H1 (cell line): ENCODE results near the gene ACCS. TPM values are rescaled to one million over a fixed set of nuclear protein-coding genes. Genes with fewer than 3 reads are reported as not detected.

Source experiments
- CTCF ChIA-PET: fragments of 300-600 bp; sonication (Branson Sonifier 250); formaldehyde crosslinking; loops from one replicate; lab custom pipeline; 2021; ENCODE audit not compliant: partially characterized antibody; lab: Charles Lee
- POLR2A ChIA-PET: fragments of 300-600 bp; sonication (Branson Sonifier 250); formaldehyde crosslinking; loops from one replicate; lab custom pipeline; 2021; ENCODE audit warnings: inconsistent platforms; ENCODE audit not compliant: partially characterized antibody; lab: Charles Lee
- DNase-seq, 2 experiments: peaks; one replicate each; pipeline versions ENCODE4 v3.0.0 to v3.0.0-alpha.2; 2010 to 2022; ENCODE audit warnings: low spot score in 2 of 2, low read depth in 1 of 2, mixed read lengths in 1 of 2
- FAIRE-seq: peaks from 2 replicates; lab custom pipeline; 2011; peaks lifted over from hg19 to GRCh38; lab: Jason Lieb, UNC
- H2AFZ ChIP-seq: 2 replicates; pipeline ENCODE4 v1.8.1; 2012; ENCODE audit warnings: low read length, inconsistent platforms
- H2AK5ac ChIP-seq: 2 replicates; pipeline ENCODE4 v1.6.1; 2013; ENCODE audit warnings: low read depth, low read length
- H2BK120ac ChIP-seq: replicated peaks from 2 replicates; pipeline ENCODE3; 2013; ENCODE audit warnings: low read depth, low read length, inconsistent platforms
- H2BK12ac ChIP-seq: 2 replicates; pipeline ENCODE4 v1.6.1; 2013; ENCODE audit warnings: low read depth, low read length
- H2BK15ac ChIP-seq: 2 replicates; pipeline ENCODE4 v1.6.1; 2013; ENCODE audit warnings: low read length
- H2BK20ac ChIP-seq: 2 replicates; pipeline ENCODE4 v1.6.1; 2013; ENCODE audit warnings: low read length
- H2BK5ac ChIP-seq: 2 replicates; pipeline ENCODE4 v1.6.1; 2013; ENCODE audit warnings: low read depth, low read length
- H3K14ac ChIP-seq: 2 replicates; pipeline ENCODE4 v1.6.1; 2013; ENCODE audit warnings: inconsistent platforms; ENCODE audit not compliant: insufficient read length
- H3K18ac ChIP-seq: 2 replicates; pipeline ENCODE4 v1.6.1; 2013; ENCODE audit warnings: low read length; ENCODE audit errors: extremely low read depth
- H3K23ac ChIP-seq: 2 replicates; pipeline ENCODE4 v1.6.1; 2013; ENCODE audit warnings: inconsistent platforms; ENCODE audit not compliant: insufficient read length
- H3K23me2 ChIP-seq: 2 replicates; pipeline ENCODE4 v1.6.1; 2013; ENCODE audit warnings: low read depth, low read length
- H3K27ac ChIP-seq: 2 replicates; pipeline ENCODE4 v1.6.1; 2011; ENCODE audit warnings: low read depth, low read length, inconsistent platforms
- H3K27me3 ChIP-seq, 4 experiments: replicated peaks in 1 of 4; 1 replicate in 1 of 4; 2 replicates in 3 of 4; pipeline versions ENCODE4 v1.6.1 to v1.8.1; 2011 to 2013; ENCODE audit warnings: low read length in 3 of 4, mild to moderate bottlenecking in 3 of 4, inconsistent platforms in 2 of 4, mixed read lengths in 2 of 4, moderate library complexity in 1 of 4; ENCODE audit not compliant: control insufficient read depth in 3 of 4, insufficient read depth in 3 of 4; ENCODE audit errors: extremely low read depth in 1 of 4
- H3K36me3 ChIP-seq, 4 experiments: 2 replicates each; pipeline versions ENCODE4 v1.6.1 to v1.8.1; 2011 to 2013; ENCODE audit warnings: mild to moderate bottlenecking in 4 of 4, low read length in 3 of 4, moderate library complexity in 2 of 4, control low read depth in 1 of 4, inconsistent platforms in 1 of 4; ENCODE audit not compliant: insufficient read depth in 4 of 4, control insufficient read depth in 2 of 4
- H3K4ac ChIP-seq: replicated peaks from 2 replicates; pipeline ENCODE3; 2013; ENCODE audit warnings: low read length, low read depth, mixed read lengths, inconsistent platforms; ENCODE audit not compliant: insufficient read length
- H3K4me1 ChIP-seq, 4 experiments: replicated peaks in 1 of 4; 1 replicate in 1 of 4; 2 replicates in 3 of 4; pipeline versions ENCODE4 v1.6.1 to v1.8.1; 2011 to 2013; ENCODE audit warnings: low read length in 3 of 4, inconsistent platforms in 2 of 4, mixed read lengths in 1 of 4; ENCODE audit not compliant: insufficient read depth in 4 of 4, control insufficient read depth in 3 of 4
- H3K4me2 ChIP-seq, 2 experiments: 2 replicates each; pipeline versions ENCODE4 v1.6.1 to v1.8.1; 2011 to 2013; ENCODE audit warnings: low read depth in 2 of 2, low read length in 2 of 2, control low read depth in 1 of 2, inconsistent platforms in 1 of 2, mild to moderate bottlenecking in 1 of 2; ENCODE audit not compliant: insufficient read depth in 1 of 2
- H3K4me3 ChIP-seq, 4 experiments: fragments of 200-600, 300-600 bp in 1 of 4; sonication (generic), shearing (Covaris generic), sonication (Bioruptor Twin) in 1 of 4; 2 replicates each; pipeline versions ENCODE4 v1.5.1 to v1.8.1; 2011 to 2016; ENCODE audit warnings: low read length in 4 of 4, low read depth in 3 of 4, control low read depth in 2 of 4, inconsistent platforms in 2 of 4, mild to moderate bottlenecking in 2 of 4, mixed read lengths in 1 of 4, moderate library complexity in 1 of 4; ENCODE audit not compliant: insufficient read depth in 2 of 4; ENCODE audit errors: extremely low read depth in 1 of 4
- H3K56ac ChIP-seq: replicated peaks from 2 replicates; pipeline ENCODE3; 2013; ENCODE audit warnings: low read depth, mild to moderate bottlenecking, mixed read lengths, low read length, inconsistent platforms; ENCODE audit not compliant: insufficient read length
- H3K79me1 ChIP-seq: 2 replicates; pipeline ENCODE4 v1.6.1; 2013; ENCODE audit warnings: low read depth, low read length, control low read depth
- H3K79me2 ChIP-seq, 2 experiments: 2 replicates each; pipeline versions ENCODE4 v1.6.1 to v1.8.1; 2012 to 2013; ENCODE audit warnings: low read length in 2 of 2, mild to moderate bottlenecking in 2 of 2, inconsistent platforms in 1 of 2; ENCODE audit not compliant: insufficient read depth in 2 of 2, control insufficient read depth in 1 of 2
- H3K9ac ChIP-seq, 4 experiments: replicated peaks in 1 of 4; 1 replicate in 1 of 4; 2 replicates in 3 of 4; pipeline versions ENCODE4 v1.6.1 to v1.8.1; 2011 to 2013; ENCODE audit warnings: low read depth in 3 of 4, low read length in 3 of 4, control low read depth in 2 of 4, mild to moderate bottlenecking in 2 of 4, moderate library complexity in 2 of 4, inconsistent platforms in 1 of 4; ENCODE audit errors: extremely low read depth in 1 of 4
- H3K9me3 ChIP-seq, 2 experiments: 2 replicates each; pipeline versions ENCODE4 v1.6.1 to v1.8.1; 2012 to 2013; ENCODE audit warnings: mild to moderate bottlenecking in 2 of 2, moderate library complexity in 2 of 2, control low read depth in 1 of 2, inconsistent platforms in 1 of 2, low read depth in 1 of 2, low read length in 1 of 2, mixed read lengths in 1 of 2; ENCODE audit not compliant: insufficient read depth in 2 of 2
- H4K20me1 ChIP-seq, 2 experiments: replicated peaks in 1 of 2; 2 replicates each; pipeline versions ENCODE3 to v1.8.1; 2011 to 2013; ENCODE audit warnings: inconsistent platforms in 2 of 2, low read length in 2 of 2, mild to moderate bottlenecking in 1 of 2; ENCODE audit not compliant: insufficient read depth in 2 of 2, control insufficient read depth in 1 of 2
- H4K5ac ChIP-seq: 2 replicates; pipeline ENCODE4 v1.6.1; 2013; ENCODE audit warnings: low read length, low read depth, mixed read lengths, inconsistent platforms; ENCODE audit not compliant: insufficient read length
- H4K8ac ChIP-seq: 2 replicates; pipeline ENCODE4 v1.8.0; 2013; ENCODE audit warnings: mild to moderate bottlenecking, moderate library complexity, low read length, inconsistent platforms; ENCODE audit not compliant: insufficient read depth; ENCODE audit errors: extremely low read depth
- H4K91ac ChIP-seq: replicated peaks from 2 replicates; pipeline ENCODE3; 2013; ENCODE audit warnings: low read length, mixed read lengths, inconsistent platforms; ENCODE audit not compliant: insufficient read length
- CTCF ChIP-seq, 3 experiments: IDR thresholded peaks; 1 replicate in 2 of 3; 2 replicates in 1 of 3; pipeline versions ENCODE4 v1.5.1 to v1.6.1; 2011; ENCODE audit warnings: low read length in 3 of 3, mild to moderate bottlenecking in 3 of 3, inconsistent platforms in 2 of 3, low read depth in 1 of 3, moderate library complexity in 1 of 3; ENCODE audit not compliant: insufficient read depth in 1 of 3; ENCODE audit errors: control extremely low read depth in 1 of 3
- RAD21 ChIP-seq, 2 experiments: IDR thresholded peaks in 1 of 2; conservative IDR thresholded peaks in 1 of 2; 2 replicates each; pipeline ENCODE4 v1.6.1; 2011; ENCODE audit warnings: low read depth in 2 of 2, low read length in 2 of 2, improper control_type of control experiment in 1 of 2, inconsistent platforms in 1 of 2, mild to moderate bottlenecking in 1 of 2, moderate library complexity in 1 of 2
- RBBP5 ChIP-seq: IDR thresholded peaks from 2 replicates; pipeline ENCODE4 v1.7.1; 2012; ENCODE audit warnings: low read depth, mild to moderate bottlenecking, inconsistent platforms, low read length, moderate library complexity, borderline replicate concordance
- SIRT6 ChIP-seq: IDR thresholded peaks from one replicate; pipeline ENCODE4 v1.7.1; 2012; ENCODE audit warnings: low read length, inconsistent platforms
- TEAD4 ChIP-seq: IDR thresholded peaks from 2 replicates; pipeline ENCODE4 v1.6.1; 2012; ENCODE audit warnings: low read depth, low read length, inconsistent platforms, mixed read lengths
- WGBS, 2 experiments: shearing (Covaris generic) in 1 of 2; methylation state at CpG; one replicate each; pipeline versions ENCODE4 v1.1.6 to v1.1.7; 2013 to 2015; ENCODE audit warnings: low lambda C conversion rate in 2 of 2, mixed read lengths in 2 of 2, inconsistent platforms in 1 of 2, low coverage in 1 of 2, missing lambda C conversion rate in 1 of 2; ENCODE audit not compliant: insufficient replicate concordance in 2 of 2, insufficient coverage in 1 of 2, insufficient read length in 1 of 2; ENCODE audit errors: extremely low coverage in 1 of 2, missing lambda C conversion rate in 1 of 2; 5-methylcytosine and 5-hydroxymethylcytosine counted together
- polyA plus RNA-seq, 7 experiments: library from polyadenylated mRNA; depleted of rRNA in 3 of 7; stranded (reverse) in 5 of 7; unstranded in 2 of 7; fragments of >200 nt in 5 of 7; fragments of 200-250 nt in 2 of 7; gene quantifications; 1 replicate in 5 of 7; 2 replicates in 1 of 7; 4 replicates in 1 of 7; pipeline versions ENCODE4 v1.2.1 to v1.2.3, GENCODE V29; 2011 to 2013; ENCODE audit warnings: missing spikeins in 2 of 7, mixed read lengths in 2 of 7
- total RNA-seq: library from RNA; stranded (reverse); fragmentation: NEBNext Ultra II Directional; extraction: Animal tissue kit (Norgen Biotek cat#: 25700); gene quantifications from 2 replicates; pipeline ENCODE4 v1.2.1, GENCODE V29; 2021

ACCS gene
- total and polyA plus RNA-seq, 2 of the 8 experiments (the other 6 are each of a cell fraction or from before 2014, with no cell fraction given), result 6.0 to 8.0 TPM

DNA sequence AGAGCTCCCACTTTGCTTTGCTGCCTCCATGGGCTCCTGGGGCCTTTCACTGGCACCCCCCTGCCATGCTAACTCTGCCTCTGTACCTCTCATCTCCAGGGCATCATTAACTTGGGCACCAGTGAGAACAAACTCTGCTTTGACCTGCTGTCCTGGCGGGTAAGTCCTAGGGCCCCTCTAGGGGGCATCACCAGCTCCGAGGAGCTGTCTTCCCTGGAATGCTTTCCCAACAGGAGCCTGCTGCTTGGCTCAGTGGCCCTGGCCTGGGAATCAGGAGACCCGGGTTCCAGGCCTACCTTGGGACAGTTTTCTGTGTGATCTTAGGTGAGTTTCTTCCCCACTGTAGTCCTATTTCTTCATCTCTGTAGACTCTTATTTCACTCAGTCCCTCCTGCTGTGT, 5.1 kb downstream of the ACCS start:
- Histone ChIP-seq H4K20me1 (no peaks in the 10 kb centered on the region), H3K27me3 (peaks cover 0 to 4% (median 2%) of the 10 kb centered on the region in 4 experiments; a peak in 3 of 7 replicates), H3K79me1 (no peaks in the 10 kb centered on the region), H3K56ac (no peak overlapping the region), H2BK12ac (no peak overlapping the region), H3K27ac (no peak overlapping the region), H2AK5ac (no peak overlapping the region), H3K23ac (no peak overlapping the region), H2AFZ (no peak overlapping the region), H2BK20ac (no peak overlapping the region), H2BK15ac (no peak overlapping the region), H3K4me2 (no peak overlapping the region), H2BK120ac (no peak overlapping the region), H3K9ac (no peak overlapping the region), H4K8ac (no peak overlapping the region), H3K4ac (no peak overlapping the region), H4K5ac (no peak overlapping the region), H2BK5ac (no peak overlapping the region), H3K36me3 (no peaks in the 10 kb centered on the region), H3K79me2 (no peaks in the 10 kb centered on the region), H3K23me2 (peaks cover 5% of the 10 kb centered on the region), H3K4me3 (no peak overlapping the region), H3K18ac (no peak overlapping the region), H4K91ac (no peak overlapping the region), H3K14ac (no peak overlapping the region), H3K9me3 (no peaks in the 10 kb centered on the region; a peak in 1 of 4 replicates), H3K4me1 (peaks cover 0 to 3% (median 0%) of the 10 kb centered on the region in 4 experiments; a peak in 4 of 7 replicates)
- TF ChIP-seq SIRT6, result no peak
- TF ChIP-seq CTCF (IDR thresholded peaks at IDR 0.05; ENCODE audit: control extremely low read depth in 1 of 3, insufficient read depth in 1 of 3, low read depth in 1 of 3, low read length in 3 of 3), result peak; percentile 44 to 50 (median 49); a peak in 3 of 4 replicates
- no peak for TF ChIP-seq RBBP5
- peak; percentile 11 to 41; a peak in 1 of 4 replicates for TF ChIP-seq RAD21 (IDR thresholded peaks at IDR 0.05 in 1 of 2, conservative IDR thresholded peaks at IDR 0.05 in 1 of 2; ENCODE audit: low read depth in 2 of 2, low read length in 2 of 2)
- peak; percentile 59; the same call in 1 of the 2 replicates for TF ChIP-seq TEAD4
- FAIRE-seq, result no peak
- 72% methylated on average over 3 of the region's 3 CpGs; no CpG with 5 or more reads in 1 of the 2 experiments for WGBS, 2 experiments
- no peak for DNase-seq
- ChIA-PET CTCF (interaction anchor here (0.9 to 3.9 kb wide), 16 partner anchors 8 to 190 kb away, joined by 3 to 23 read pairs (median 5); no protein-coding TSS in a partner anchor), POLR2A (interaction anchor here (1.1 to 1.3 kb wide), 2 partner anchors 24 to 130 kb away, joined by 3 read pairs; partner anchors contain the start of gene EXT2)
